Measurements from ENCODE around the gene NFASC.

- no peak for TF ChIP-seq CTCF (IDR thresholded peaks at IDR 0.05; ENCODE audit: low read length)
- TF ChIP-seq EZH2phosphoT487 (IDR thresholded peaks at IDR 0.05; ENCODE audit: low read length) = no peak
- no peak for TF ChIP-seq EZH2 (optimal IDR thresholded peaks at IDR 0.05; ENCODE audit: low read depth, low read length)
These were observed 27.8 kb upstream of the NFASC start for GRCh38 chr1:204842892-204843291.

Measured in MM.1S (cell line).